Transverse colon (tissue), 4 donors: ENCODE data around the gene ANKRD34B. TPM values are rescaled to one million over a fixed set of nuclear protein-coding genes. Genes with fewer than 3 reads are reported as not detected.

ENCODE experiments used
- DNase-seq: peaks from one replicate; pipeline ENCODE4 v3.0.0-alpha.2; 2019
- H3K27ac ChIP-seq, 4 donors: fragments of 200-600 bp; sonication (generic); 2 replicates each; pipeline ENCODE4 v1.5.1; 2016 to 2018; ENCODE audit warnings: inconsistent platforms in 4 of 4
- H3K27me3 ChIP-seq: fragments of 200-600 bp; sonication (generic); 2 replicates; pipeline ENCODE4 v1.5.1; 2017; ENCODE audit warnings: inconsistent platforms
- H3K36me3 ChIP-seq, 4 donors: fragments of 200-600 bp; sonication (generic); 2 replicates each; pipeline ENCODE4 v1.5.1; 2017 to 2019; ENCODE audit warnings: inconsistent platforms in 4 of 4
- H3K4me1 ChIP-seq, 4 donors: fragments of 200-600 bp; sonication (generic); 2 replicates each; pipeline ENCODE4 v1.5.1; 2017 to 2020; ENCODE audit warnings: inconsistent platforms in 4 of 4
- H3K4me3 ChIP-seq, 4 donors: fragments of 200-600 bp; sonication (generic); 1 replicate in 1 of 4; 2 replicates in 3 of 4; pipeline versions ENCODE4 v1.5.1 to v1.6.1; 2017 to 2019; ENCODE audit warnings: inconsistent platforms in 4 of 4
- H3K9me3 ChIP-seq, 2 donors: fragments of 200-600 bp; sonication (generic); 2 replicates each; pipeline ENCODE4 v1.5.1; 2017 to 2019; ENCODE audit warnings: inconsistent platforms in 2 of 2
- EP300 ChIP-seq: sonication (generic); formaldehyde crosslinking; IDR thresholded peaks from one replicate; pipeline ENCODE4 v1.6.1; 2017; ENCODE audit warnings: antibody characterized with exemption, low read depth
- POLR2A ChIP-seq: fragments of 450-650 bp; IDR thresholded peaks from one replicate; pipeline ENCODE4 v1.6.1; 2016; ENCODE audit warnings: antibody characterized with exemption, mild to moderate bottlenecking, moderate library complexity
- POLR2AphosphoS5 ChIP-seq, 3 donors: sonication (generic); formaldehyde crosslinking; IDR thresholded peaks; one replicate each; pipeline ENCODE4 v1.6.1; 2016; ENCODE audit warnings: antibody characterized with exemption in 3 of 3
- WGBS, 2 donors: methylation state at CpG; one replicate each; pipeline ENCODE4 v1.1.5; 2018; ENCODE audit warnings: low coverage in 1 of 2; 5-methylcytosine and 5-hydroxymethylcytosine counted together
- in situ Hi-C, 4 donors: fragments of 200-750 bp; cut with MboI; loops; one replicate each; pipeline versions ENCODE4 v1.15.0 to v1.15.1; 2017; ENCODE audit warnings: low sequenced_read_pairs in 3 of 4, low pct_ligation_motif_present in 1 of 4, low pct_unique_long_range_greater_than_20kb in 1 of 4
- intact Hi-C: fragments of 100-400 bp; cut with DNase I; formaldehyde crosslinking; loops from one replicate; pipeline ENCODE4 v1.15.1; 2023; ENCODE audit warnings: low total_unique reads
- small RNA-seq, 4 donors: library from RNA; depleted of rRNA; stranded (forward); fragments of <200 nt; gene quantifications; one replicate each; pipeline ENCODE3, GENCODE V24; 2016
- total RNA-seq, 4 donors: library from RNA; depleted of rRNA; stranded (reverse); fragments of >200 nt; gene quantifications; one replicate each; pipeline ENCODE4 v1.1.0, GENCODE V29; 2016
- TF ChIP-seq, protein P1 (sequence below), 5 experiments: fragments of 200-600 bp in 3 of 5; fragments of 450-650 bp in 2 of 5; sonication (generic) in 3 of 5; IDR thresholded peaks; 1 replicate in 2 of 5; 2 replicates in 3 of 5; pipeline ENCODE4 v1.5.1; 2016 to 2017; ENCODE audit warnings: antibody characterized with exemption in 5 of 5, inconsistent platforms in 3 of 5, mild to moderate bottlenecking in 2 of 5, moderate library complexity in 1 of 5

Gene ANKRD34B
- total RNA-seq, 4 donors from 2014 or later: not detected

DNA sequence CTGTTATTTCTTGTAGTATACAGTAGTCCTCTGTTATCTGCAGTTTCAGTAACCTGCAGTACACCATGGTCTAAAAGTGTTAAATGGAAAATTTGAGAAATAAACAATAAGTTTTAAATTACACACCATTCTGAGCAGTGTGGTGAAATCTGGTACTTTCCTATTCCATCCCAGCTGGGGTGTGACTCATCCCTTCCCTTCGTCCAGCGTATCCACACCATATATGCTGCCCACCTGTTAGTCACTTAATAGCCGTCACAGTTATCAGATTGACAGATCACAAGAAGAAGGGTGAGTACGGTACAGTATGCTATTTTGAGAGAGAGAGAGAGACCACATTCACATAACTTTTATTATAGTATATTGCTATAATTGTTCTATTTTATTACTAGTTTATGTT, 53.3 kb downstream of the ANKRD34B start:
- DNase-seq: no peak
- TF ChIP-seq POLR2AphosphoS5 (IDR thresholded peaks at IDR 0.05) (no peak), EP300 (no peak), POLR2A (no peak)
- TF ChIP-seq, protein P1, sequence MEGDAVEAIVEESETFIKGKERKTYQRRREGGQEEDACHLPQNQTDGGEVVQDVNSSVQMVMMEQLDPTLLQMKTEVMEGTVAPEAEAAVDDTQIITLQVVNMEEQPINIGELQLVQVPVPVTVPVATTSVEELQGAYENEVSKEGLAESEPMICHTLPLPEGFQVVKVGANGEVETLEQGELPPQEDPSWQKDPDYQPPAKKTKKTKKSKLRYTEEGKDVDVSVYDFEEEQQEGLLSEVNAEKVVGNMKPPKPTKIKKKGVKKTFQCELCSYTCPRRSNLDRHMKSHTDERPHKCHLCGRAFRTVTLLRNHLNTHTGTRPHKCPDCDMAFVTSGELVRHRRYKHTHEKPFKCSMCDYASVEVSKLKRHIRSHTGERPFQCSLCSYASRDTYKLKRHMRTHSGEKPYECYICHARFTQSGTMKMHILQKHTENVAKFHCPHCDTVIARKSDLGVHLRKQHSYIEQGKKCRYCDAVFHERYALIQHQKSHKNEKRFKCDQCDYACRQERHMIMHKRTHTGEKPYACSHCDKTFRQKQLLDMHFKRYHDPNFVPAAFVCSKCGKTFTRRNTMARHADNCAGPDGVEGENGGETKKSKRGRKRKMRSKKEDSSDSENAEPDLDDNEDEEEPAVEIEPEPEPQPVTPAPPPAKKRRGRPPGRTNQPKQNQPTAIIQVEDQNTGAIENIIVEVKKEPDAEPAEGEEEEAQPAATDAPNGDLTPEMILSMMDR (IDR thresholded peaks at IDR 0.05): no peak
- H3K4me1 ChIP-seq: no peaks in the 10 kb centered on the region
- no peak overlapping the region for H3K27ac ChIP-seq
- H3K9me3 ChIP-seq: no peaks in the 10 kb centered on the region
- intact Hi-C loops (no loop called here), in situ Hi-C loops (no loop called here)
- H3K4me3 ChIP-seq: no peak overlapping the region
- no peaks in the 10 kb centered on the region for H3K36me3 ChIP-seq
- H3K27me3 ChIP-seq: no peaks in the 10 kb centered on the region
- 75 to 76% methylated on average over 4 of the region's 4 CpGs for WGBS, 2 donors

DNA sequence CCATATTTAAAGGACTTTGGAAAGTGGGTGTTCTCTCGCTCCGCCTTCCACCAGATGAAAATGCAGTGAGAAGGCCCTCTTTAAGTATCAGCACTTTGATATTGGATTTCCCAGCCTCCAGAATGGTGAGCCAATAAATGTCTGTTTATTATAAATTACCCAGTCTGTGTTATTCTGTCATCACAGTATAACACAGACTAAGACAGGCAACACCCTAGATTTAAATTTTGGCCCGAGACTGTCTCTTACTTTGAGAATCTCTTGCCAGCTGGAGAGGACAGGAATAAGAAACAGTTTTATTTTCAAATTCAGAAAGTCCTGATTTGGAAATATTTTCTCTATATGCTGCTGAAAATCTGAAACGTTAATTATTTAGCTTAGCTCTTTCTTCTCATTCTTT, 60.7 kb downstream of the ANKRD34B start:
- no peak for DNase-seq
- WGBS, 2 donors: 83 to 90% methylated on average over 3 to 4 of the region's 4 CpGs
- in situ Hi-C loops: no loop called here
- TF ChIP-seq POLR2AphosphoS5 (IDR thresholded peaks at IDR 0.05) (no peak), POLR2A (no peak), EP300 (no peak)
- TF ChIP-seq, protein P1 (IDR thresholded peaks at IDR 0.05): no peak
- intact Hi-C loops: no loop called here
- no peaks in the 10 kb centered on the region for H3K9me3 ChIP-seq
- no peak overlapping the region for H3K27ac ChIP-seq
- no peaks in the 10 kb centered on the region for H3K36me3 ChIP-seq
- H3K4me1 ChIP-seq: no peaks in the 10 kb centered on the region
- H3K27me3 ChIP-seq: no peaks in the 10 kb centered on the region
- H3K4me3 ChIP-seq: no peak overlapping the region

DNA sequence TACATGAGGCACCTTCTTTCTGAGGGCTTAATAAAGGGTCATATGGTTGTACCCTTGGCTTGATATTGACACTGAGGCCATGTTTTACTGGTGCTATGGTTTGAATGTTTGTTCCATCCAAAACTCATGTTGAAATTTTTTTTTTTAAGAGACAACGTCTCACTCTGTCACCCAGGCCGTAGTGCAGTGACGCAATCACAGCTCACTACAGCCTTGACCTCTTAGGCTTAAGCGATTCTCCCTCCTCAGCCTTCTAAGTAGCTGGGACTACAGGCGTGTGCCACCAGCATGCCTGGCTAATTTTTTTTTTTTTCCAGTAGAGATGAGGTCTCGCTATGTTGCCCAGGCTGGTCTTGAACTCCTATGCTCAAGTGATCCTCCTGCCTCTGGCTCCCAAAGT, 61.2 kb downstream of the ANKRD34B start:
- DNase-seq: no peak
- no peaks in the 10 kb centered on the region for H3K27me3 ChIP-seq
- WGBS, 2 donors: 84 to 86% methylated on average over 6 of the region's 6 CpGs
- H3K27ac ChIP-seq: no peak overlapping the region
- in situ Hi-C loops (no loop called here), intact Hi-C loops (no loop called here)
- no peaks in the 10 kb centered on the region for H3K36me3 ChIP-seq
- TF ChIP-seq EP300: no peak
- H3K4me1 ChIP-seq: no peaks in the 10 kb centered on the region
- no peaks in the 10 kb centered on the region for H3K9me3 ChIP-seq
- H3K4me3 ChIP-seq: no peak overlapping the region

DNA sequence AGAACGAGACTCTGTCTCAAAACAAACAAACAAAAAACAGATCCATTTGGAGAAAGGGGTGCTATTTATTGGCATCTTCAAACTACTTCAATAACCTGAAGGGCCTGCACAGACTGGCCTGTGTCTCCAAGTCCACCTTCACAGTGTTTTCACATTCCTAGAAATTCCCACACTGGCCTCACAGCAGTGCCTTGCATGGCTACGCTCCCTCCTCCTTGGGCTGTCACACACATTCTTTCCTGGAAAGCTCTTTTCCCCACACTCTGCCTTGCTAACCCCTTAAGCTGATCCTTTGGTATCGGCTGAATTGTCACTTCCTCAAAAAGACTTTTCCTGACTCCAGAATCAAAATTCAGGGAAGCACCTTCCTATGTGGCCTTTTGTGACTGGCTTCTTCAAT, 62.4 kb downstream of the ANKRD34B start:
- intact Hi-C loops (no loop called here), in situ Hi-C loops (no loop called here)
- no peaks in the 10 kb centered on the region for H3K27me3 ChIP-seq
- no peak overlapping the region for H3K27ac ChIP-seq
- H3K9me3 ChIP-seq: no peaks in the 10 kb centered on the region
- H3K4me3 ChIP-seq: no peak overlapping the region
- TF ChIP-seq POLR2AphosphoS5 (IDR thresholded peaks at IDR 0.05) (no peak), EP300 (no peak), POLR2A (no peak)
- TF ChIP-seq, protein P1 (IDR thresholded peaks at IDR 0.05): no peak
- H3K36me3 ChIP-seq: no peaks in the 10 kb centered on the region
- DNase-seq: no peak
- WGBS, 2 donors: 80 to 94% methylated on average over 2 to 3 of the region's 3 CpGs
- no peaks in the 10 kb centered on the region for H3K4me1 ChIP-seq

Small RNA genes within 50 kb of the gene (small RNA-seq; reads per million reads assigned to genes)
- gene DBIP2: 0 reads per million in 4 donors

Other genes starting within 250 kb of the ANKRD34B start
- 10 to 100 TPM; 24.3 to 64.0 (median 34.0) TPM for gene ZFYVE16, start 162.2 kb downstream of the ANKRD34B start, total RNA-seq
- gene FAM151B, start 82.2 kb downstream of the ANKRD34B start, total RNA-seq: 1 to 10 TPM in 3 of 4 donors, not detected in 1; 1.1 to 4.1 (median 3.8) TPM
- 10 to 100 TPM in 3 of 4 donors, 1 to 10 TPM in 1; 6.4 to 22.2 (median 17.2) TPM for gene MSH3, start 84.4 kb upstream of the ANKRD34B start, total RNA-seq
- 10 to 100 TPM; 12.7 to 31.4 (median 26.8) TPM for gene DHFR, start 84.7 kb upstream of the ANKRD34B start, total RNA-seq